ENCODE results near the gene FSTL3. TPM values are rescaled to one million over a fixed set of nuclear protein-coding genes. Genes with fewer than 3 reads are reported as not detected.
A peak's percentile ranks its signal among the peaks of the same experiment; 100 is the strongest.

FSTL3 gene
- total and polyA plus RNA-seq, 2 of the 13 experiments (the other 11 are each of a cell fraction or from before 2014, with no cell fraction given): 13.5 to 15.6 TPM

DNA sequence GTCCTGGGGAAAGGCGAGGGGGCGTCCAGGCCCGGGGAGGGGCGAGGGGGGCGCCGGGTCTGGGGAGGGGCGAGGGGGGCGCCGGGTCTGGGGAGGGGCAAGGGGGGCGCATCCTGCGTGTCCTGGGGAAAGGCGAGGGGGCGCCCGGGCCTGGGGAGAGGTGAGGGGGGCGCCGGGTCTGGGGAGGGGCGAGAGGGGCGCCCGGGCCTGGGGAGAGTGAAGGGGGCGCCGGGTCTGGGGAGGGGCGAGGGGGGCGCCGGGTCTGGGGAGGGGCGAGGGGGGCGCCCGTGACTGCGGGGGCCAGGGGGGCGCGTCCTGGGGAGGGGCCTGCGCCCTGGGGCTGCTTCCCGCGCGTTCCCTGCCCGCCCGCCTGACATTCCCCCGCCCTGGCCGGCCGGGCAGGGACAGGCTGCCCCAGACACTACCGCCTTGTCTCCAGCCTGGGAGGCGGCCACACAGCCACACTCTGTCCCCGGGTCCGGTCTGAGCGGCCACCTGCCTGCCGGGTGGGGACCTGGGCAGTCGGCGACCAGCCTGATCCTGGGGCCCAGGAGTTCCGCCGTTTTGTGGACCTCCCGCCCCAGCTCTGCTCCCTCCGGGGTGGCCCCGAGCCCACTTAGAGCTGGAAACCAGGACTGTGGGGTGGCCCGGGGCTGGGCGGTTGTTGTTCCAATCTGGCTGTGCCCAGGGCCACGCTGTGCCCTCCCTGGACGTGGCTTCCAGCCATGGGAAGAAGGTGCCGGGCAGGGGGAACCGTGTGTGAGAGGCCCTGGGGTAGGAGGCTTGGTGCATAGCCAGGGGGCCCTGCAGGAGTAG is 44.4 kb downstream of the FSTL3 start (continued):
- 0 out of 2 replicates have a peak, but pooled peaks have one; percentile 24 for TF ChIP-seq HDAC1 (CRISPR knock-in tag; IDR thresholded peaks at IDR 0.05)
- TF ChIP-seq, protein P1, sequence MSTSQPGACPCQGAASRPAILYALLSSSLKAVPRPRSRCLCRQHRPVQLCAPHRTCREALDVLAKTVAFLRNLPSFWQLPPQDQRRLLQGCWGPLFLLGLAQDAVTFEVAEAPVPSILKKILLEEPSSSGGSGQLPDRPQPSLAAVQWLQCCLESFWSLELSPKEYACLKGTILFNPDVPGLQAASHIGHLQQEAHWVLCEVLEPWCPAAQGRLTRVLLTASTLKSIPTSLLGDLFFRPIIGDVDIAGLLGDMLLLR (CRISPR knock-in tag; IDR thresholded peaks at IDR 0.05): 0 out of 2 replicates have a peak, but pooled peaks have one; percentile 22
- TF ChIP-seq, protein P2, sequence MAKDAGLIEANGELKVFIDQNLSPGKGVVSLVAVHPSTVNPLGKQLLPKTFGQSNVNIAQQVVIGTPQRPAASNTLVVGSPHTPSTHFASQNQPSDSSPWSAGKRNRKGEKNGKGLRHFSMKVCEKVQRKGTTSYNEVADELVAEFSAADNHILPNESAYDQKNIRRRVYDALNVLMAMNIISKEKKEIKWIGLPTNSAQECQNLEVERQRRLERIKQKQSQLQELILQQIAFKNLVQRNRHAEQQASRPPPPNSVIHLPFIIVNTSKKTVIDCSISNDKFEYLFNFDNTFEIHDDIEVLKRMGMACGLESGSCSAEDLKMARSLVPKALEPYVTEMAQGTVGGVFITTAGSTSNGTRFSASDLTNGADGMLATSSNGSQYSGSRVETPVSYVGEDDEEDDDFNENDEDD (CRISPR knock-in tag; IDR thresholded peaks at IDR 0.05; ENCODE audit: borderline replicate concordance): peak; percentile 60; the same call in 1 of the 2 replicates
- TF ChIP-seq HIVEP1 (CRISPR knock-in tag; IDR thresholded peaks at IDR 0.05): peak; percentile 28; the same call in 1 of the 2 replicates
- TF ChIP-seq, protein P3, sequence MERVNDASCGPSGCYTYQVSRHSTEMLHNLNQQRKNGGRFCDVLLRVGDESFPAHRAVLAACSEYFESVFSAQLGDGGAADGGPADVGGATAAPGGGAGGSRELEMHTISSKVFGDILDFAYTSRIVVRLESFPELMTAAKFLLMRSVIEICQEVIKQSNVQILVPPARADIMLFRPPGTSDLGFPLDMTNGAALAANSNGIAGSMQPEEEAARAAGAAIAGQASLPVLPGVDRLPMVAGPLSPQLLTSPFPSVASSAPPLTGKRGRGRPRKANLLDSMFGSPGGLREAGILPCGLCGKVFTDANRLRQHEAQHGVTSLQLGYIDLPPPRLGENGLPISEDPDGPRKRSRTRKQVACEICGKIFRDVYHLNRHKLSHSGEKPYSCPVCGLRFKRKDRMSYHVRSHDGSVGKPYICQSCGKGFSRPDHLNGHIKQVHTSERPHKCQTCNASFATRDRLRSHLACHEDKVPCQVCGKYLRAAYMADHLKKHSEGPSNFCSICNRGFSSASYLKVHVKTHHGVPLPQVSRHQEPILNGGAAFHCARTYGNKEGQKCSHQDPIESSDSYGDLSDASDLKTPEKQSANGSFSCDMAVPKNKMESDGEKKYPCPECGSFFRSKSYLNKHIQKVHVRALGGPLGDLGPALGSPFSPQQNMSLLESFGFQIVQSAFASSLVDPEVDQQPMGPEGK (CRISPR knock-in tag; IDR thresholded peaks at IDR 0.05): peak; percentile 78
- no peak for TF ChIP-seq ISL2 (CRISPR knock-in tag; IDR thresholded peaks at IDR 0.05)
- TF ChIP-seq ZBTB7B (CRISPR knock-in tag; IDR thresholded peaks at IDR 0.05): peak; percentile 34; the same call in 1 of the 2 replicates
- no peak for TF ChIP-seq CERS6 (CRISPR knock-in tag; IDR thresholded peaks at IDR 0.05)
- 0 out of 2 replicates have a peak, but pooled peaks have one; percentile 28 for TF ChIP-seq ZNF33A (CRISPR knock-in tag; IDR thresholded peaks at IDR 0.05; ENCODE audit: borderline replicate concordance)
- TF ChIP-seq ZNF546 (CRISPR knock-in tag; conservative IDR thresholded peaks at IDR 0.05): no peak
- peak; percentile 33 for TF ChIP-seq XRCC5 (optimal IDR thresholded peaks at IDR 0.05; ENCODE audit: low read length)
- TF ChIP-seq, protein P4, sequence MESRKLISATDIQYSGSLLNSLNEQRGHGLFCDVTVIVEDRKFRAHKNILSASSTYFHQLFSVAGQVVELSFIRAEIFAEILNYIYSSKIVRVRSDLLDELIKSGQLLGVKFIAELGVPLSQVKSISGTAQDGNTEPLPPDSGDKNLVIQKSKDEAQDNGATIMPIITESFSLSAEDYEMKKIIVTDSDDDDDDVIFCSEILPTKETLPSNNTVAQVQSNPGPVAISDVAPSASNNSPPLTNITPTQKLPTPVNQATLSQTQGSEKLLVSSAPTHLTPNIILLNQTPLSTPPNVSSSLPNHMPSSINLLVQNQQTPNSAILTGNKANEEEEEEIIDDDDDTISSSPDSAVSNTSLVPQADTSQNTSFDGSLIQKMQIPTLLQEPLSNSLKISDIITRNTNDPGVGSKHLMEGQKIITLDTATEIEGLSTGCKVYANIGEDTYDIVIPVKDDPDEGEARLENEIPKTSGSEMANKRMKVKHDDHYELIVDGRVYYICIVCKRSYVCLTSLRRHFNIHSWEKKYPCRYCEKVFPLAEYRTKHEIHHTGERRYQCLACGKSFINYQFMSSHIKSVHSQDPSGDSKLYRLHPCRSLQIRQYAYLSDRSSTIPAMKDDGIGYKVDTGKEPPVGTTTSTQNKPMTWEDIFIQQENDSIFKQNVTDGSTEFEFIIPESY (CRISPR knock-in tag; IDR thresholded peaks at IDR 0.05): peak; percentile 5; the same call in 1 of the 2 replicates
- peak; percentile 29; the same call in 1 of the 2 replicates for TF ChIP-seq ZFX (CRISPR knock-in tag; IDR thresholded peaks at IDR 0.05; ENCODE audit: low read depth)
- TF ChIP-seq ZNF441 (CRISPR knock-in tag; IDR thresholded peaks at IDR 0.05; ENCODE audit: borderline replicate concordance): peak; percentile 47; the same call in 1 of the 2 replicates
- TF ChIP-seq PITX1 (CRISPR knock-in tag; IDR thresholded peaks at IDR 0.05): 0 out of 2 replicates have a peak, but pooled peaks have one; percentile 21
- TF ChIP-seq PHF8 (CRISPR knock-in tag; IDR thresholded peaks at IDR 0.05): 0 out of 2 replicates have a peak, but pooled peaks have one; percentile 21
- 0 out of 2 replicates have a peak, but pooled peaks have one; percentile 41 for TF ChIP-seq KDM2A (CRISPR knock-in tag; IDR thresholded peaks at IDR 0.05; ENCODE audit: borderline replicate concordance, low read depth)
- TF ChIP-seq MEIS1 (CRISPR knock-in tag; IDR thresholded peaks at IDR 0.05; ENCODE audit: borderline replicate concordance): no peak
- peak; percentile 16; the same call in 1 of the 2 replicates for TF ChIP-seq RARA (CRISPR knock-in tag; IDR thresholded peaks at IDR 0.05)
- 0 out of 2 replicates have a peak, but pooled peaks have one; percentile 40 for TF ChIP-seq ZNF292 (CRISPR knock-in tag; IDR thresholded peaks at IDR 0.05; ENCODE audit: borderline replicate concordance, low read depth)
- peak; percentile 45 for TF ChIP-seq HNRNPLL (IDR thresholded peaks at IDR 0.05; ENCODE audit: low read depth, low read length, poor library complexity, severe bottlenecking)

Measured in HepG2 (cell line).